Erythroblast (primary cell): Measurements from ENCODE around the gene TUBB2B.

Experiments
- GATA1 ChIP-seq: IDR thresholded peaks from 2 replicates; pipeline ENCODE4 v1.6.1; 2011; ENCODE audit warnings: low read depth, mild to moderate bottlenecking, control low read depth, low read length, moderate library complexity
- POLR2A ChIP-seq: IDR thresholded peaks from 2 replicates; pipeline ENCODE4 v1.6.1; 2011; ENCODE audit warnings: mild to moderate bottlenecking, low read length

DNA sequence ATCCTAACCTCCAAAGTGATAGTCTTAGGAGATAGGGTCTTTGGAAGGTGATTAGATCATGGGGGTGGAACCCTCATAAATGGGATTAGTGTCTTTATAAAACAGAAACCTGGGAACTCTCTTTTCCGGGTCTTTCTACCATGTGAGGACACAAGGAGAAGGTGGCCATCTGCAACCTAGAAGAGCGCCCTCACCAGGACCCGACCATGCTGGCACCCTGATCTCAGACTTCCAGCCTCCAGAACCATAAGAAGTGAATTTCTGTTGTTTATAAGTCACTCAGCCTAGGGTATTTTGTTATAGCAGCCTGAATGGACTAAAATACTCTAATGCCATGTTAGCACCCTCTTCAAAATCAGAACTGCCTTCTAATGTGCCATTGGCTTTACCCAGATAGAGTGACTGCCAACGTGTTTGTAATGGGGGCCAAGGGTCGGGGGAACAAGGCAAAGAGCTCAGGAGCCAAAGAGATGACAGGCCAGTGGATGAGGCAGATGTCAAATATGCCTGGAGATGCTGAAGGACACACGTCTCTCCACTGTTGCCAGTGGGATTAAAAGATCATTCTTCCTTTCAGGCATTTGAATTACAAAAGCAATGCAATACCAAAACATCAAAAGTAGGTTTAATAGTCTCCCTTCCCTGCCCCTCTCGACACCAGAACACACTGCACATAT, 21.0 kb downstream of the TUBB2B start:
- TF ChIP-seq POLR2A, result no peak
- TF ChIP-seq GATA1, result no peak
